ENCODE data around the gene ZXDA.

ZXDA gene

DNA sequence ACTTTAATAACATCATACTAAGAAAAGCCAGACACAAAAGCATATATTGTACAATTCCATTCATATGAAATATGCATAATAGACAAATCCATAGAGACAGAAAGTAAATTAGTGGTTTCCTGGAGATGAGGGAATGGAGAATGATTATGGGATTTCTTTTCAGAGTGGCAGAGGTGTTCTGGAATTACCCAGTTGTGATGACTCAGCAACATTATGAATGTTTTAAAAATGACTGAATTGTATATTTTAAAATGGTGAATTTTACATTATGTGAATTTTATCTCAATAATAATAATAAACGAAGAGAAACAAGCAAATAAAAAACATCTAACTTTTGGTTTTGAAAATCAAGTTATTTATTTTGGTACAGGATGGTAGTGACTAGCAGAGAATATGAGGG, 11.2 kb downstream of the ZXDA start:
- no peak for DNase-seq (ENCODE audit: low read depth, low spot score)
- TF ChIP-seq, protein P1, sequence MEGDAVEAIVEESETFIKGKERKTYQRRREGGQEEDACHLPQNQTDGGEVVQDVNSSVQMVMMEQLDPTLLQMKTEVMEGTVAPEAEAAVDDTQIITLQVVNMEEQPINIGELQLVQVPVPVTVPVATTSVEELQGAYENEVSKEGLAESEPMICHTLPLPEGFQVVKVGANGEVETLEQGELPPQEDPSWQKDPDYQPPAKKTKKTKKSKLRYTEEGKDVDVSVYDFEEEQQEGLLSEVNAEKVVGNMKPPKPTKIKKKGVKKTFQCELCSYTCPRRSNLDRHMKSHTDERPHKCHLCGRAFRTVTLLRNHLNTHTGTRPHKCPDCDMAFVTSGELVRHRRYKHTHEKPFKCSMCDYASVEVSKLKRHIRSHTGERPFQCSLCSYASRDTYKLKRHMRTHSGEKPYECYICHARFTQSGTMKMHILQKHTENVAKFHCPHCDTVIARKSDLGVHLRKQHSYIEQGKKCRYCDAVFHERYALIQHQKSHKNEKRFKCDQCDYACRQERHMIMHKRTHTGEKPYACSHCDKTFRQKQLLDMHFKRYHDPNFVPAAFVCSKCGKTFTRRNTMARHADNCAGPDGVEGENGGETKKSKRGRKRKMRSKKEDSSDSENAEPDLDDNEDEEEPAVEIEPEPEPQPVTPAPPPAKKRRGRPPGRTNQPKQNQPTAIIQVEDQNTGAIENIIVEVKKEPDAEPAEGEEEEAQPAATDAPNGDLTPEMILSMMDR (IDR thresholded peaks at IDR 0.05; ENCODE audit: low read depth, low read length) = no peak

DNA sequence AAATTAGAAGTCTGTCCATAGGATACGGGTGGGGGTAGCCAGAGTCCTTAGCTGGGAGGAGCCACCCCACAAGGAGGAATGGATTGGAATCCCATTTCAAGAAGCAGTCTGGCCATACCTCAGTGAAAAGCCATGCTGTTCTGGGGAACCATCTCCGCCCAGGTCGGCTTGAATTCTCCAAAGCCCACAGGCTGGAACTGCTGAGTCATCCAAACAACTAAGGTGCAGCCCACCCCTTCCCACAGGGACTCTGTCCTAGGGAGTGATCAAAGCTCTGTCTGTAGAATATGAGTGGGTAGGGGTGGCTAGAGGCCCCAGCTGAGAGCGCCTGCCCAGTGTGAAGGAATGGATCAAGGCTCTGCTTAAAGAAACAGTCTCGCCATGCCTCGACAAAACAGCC, 38.8 kb downstream of the ZXDA start:
- H3K4me3 ChIP-seq (ENCODE audit: low read depth, low read length) = no peak overlapping the region
- TF ChIP-seq, protein P1 (IDR thresholded peaks at IDR 0.05; ENCODE audit: low read depth, low read length) = no peak
- in situ Hi-C loops (cut with HindIII; ENCODE audit: low sequenced_read_pairs) = no loop called here
- no peak for DNase-seq (ENCODE audit: low read depth, low spot score)

More for the DNA sequence above, 11.2 kb downstream of the ZXDA start:
- in situ Hi-C loops (cut with HindIII; ENCODE audit: low sequenced_read_pairs) = no loop called here
- H3K4me3 ChIP-seq (ENCODE audit: low read depth, low read length) = no peak overlapping the region

All from astrocyte of the spinal cord (primary cell).